SH-SY5Y (cell line): ENCODE measurements around the gene ARHGAP42.

Experiments used
- GATA2 ChIP-seq: IDR thresholded peaks from 2 replicates; pipeline ENCODE4 v1.6.1; 2011; ENCODE audit warnings: mild to moderate bottlenecking, low read depth, low read length
- GATA3 ChIP-seq: IDR thresholded peaks from 2 replicates; pipeline ENCODE4 v1.6.1; 2011; ENCODE audit warnings: low read depth, mild to moderate bottlenecking, low read length, moderate library complexity

- TF ChIP-seq GATA3, result no peak
- no peak for TF ChIP-seq GATA2
Observed at GRCh38 chr11:100831929-100832494, 144.9 kb downstream of the ARHGAP42 start.
